Activated T-helper 1 cell treated with anti-CD3 and anti-CD28 coated beads, Interleukin-12 subunit alpha, Interleukin-12 subunit beta, Interleukin-2, Interleukin-4 antibody, amounts not matched to agents 30 ng/mL and 10 ng/mL and 1 ng/mL, durations not matched to agents 14 hours and 24 hours and 36 hours (primary cell): ENCODE data around the gene RAB10. TPM values are rescaled to one million over a fixed set of nuclear protein-coding genes. Genes with fewer than 3 reads are reported as not detected.
"Not testable (repeated sequence)": the region's sequence is repeated elsewhere in the genome, so short reads cannot be mapped to it uniquely, and the experiment has no call there.

Source experiments
- DNase-seq: peaks from one replicate; pipeline ENCODE4 v3.0.0; 2021; ENCODE audit warnings: low spot score
- H3K27ac Mint-ChIP-seq: one replicate; pipeline ENCODE4 v1.8.0; 2021; ENCODE audit warnings: mild to moderate bottlenecking, mixed read lengths
- H3K27me3 Mint-ChIP-seq: one replicate; pipeline ENCODE4 v1.8.0; 2022; ENCODE audit warnings: mild to moderate bottlenecking, moderate library complexity, mixed read lengths; ENCODE audit not compliant: insufficient read depth
- H3K36me3 Mint-ChIP-seq: one replicate; pipeline ENCODE4 v1.8.0; 2021; ENCODE audit warnings: low read depth, mixed read lengths
- H3K4me1 Mint-ChIP-seq: one replicate; pipeline ENCODE4 v1.8.0; 2021; ENCODE audit warnings: low read depth, mixed read lengths
- H3K4me3 Mint-ChIP-seq: one replicate; pipeline ENCODE4 v1.8.0; 2021; ENCODE audit warnings: mild to moderate bottlenecking, moderate library complexity, mixed read lengths
- H3K9me3 Mint-ChIP-seq: one replicate; pipeline ENCODE4 v1.8.0; 2021; ENCODE audit warnings: mixed read lengths
- intact Hi-C: fragments of 100-400 bp; cut with micrococcal nuclease; formaldehyde crosslinking; loops from one replicate; pipeline ENCODE4 v1.15.1; 2024
- total RNA-seq: library from RNA; stranded (reverse); gene quantifications from 2 replicates; pipeline ENCODE4 v1.2.3, GENCODE V29; 2022

RAB10 gene
- 128 and 130 TPM in 2 replicates for total RNA-seq

DNA sequence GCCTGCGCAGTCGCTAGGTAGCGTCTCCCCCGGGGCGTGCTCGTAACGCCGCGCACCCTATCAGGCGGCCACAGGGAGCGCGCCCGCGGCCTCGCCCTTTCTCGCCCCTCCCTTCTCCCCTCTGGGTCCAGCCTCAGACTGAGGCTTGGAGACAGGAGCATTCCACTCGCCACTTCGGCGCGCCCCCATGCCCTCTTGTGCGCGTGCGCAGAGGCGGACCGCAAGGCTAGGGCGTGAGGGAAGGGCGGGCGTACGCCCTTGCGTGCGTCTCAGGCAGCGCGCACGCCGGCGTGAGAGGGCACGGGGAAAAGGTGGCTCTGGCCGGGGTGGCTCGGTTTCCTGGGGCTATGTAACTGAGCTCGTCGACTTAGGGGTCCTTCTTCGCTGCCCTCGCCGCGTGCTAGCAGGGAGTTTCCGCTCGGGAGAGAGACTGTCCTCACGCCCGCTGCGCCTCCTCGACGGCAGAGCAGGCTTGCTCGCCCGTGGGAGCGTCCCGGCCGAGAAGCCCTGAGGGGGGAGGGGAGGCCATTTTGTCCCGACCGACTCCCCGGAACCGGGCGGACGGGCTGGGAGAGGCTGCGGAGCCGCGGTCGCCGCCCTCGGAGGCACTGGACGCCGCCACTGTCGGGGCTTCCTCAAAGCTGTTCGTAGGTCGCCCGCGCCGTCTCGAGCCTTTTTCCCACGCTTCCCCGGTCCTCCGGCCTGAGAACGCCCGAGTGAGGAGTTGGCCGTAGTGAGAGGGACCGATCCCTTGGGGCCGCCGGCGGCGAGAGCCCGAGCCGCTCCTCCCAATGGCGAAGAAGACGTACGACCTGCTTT, at the start of gene RAB10:
Gene RAB10, plus strand, starts transcription at position 267 of the 819 bp plus-strand sequence. Its CDS starts 525 bp downstream, at position 792.
- Mint-ChIP-seq H3K4me3 (peak within 1 kb of the TSS; percentile 94), H3K36me3 (peaks cover 9% of the 10 kb centered on the region), H3K27ac (peak within 1 kb of the TSS; percentile 93), H3K27me3 (no peaks in the 10 kb centered on the region), H3K4me1 (peaks cover 26% of the 10 kb centered on the region), H3K9me3 (no peaks in the 10 kb centered on the region)
- DNase-seq: peak; percentile 100
- intact Hi-C loops: loop anchor here (1.0 to 2.0 kb wide), 6 partner anchors 34 to 312 kb away; partner anchors contain the start of genes ADGRF3, ASXL2, HADHA and HADHB

- Mint-ChIP-seq H3K27me3 (peaks cover 3% of the 10 kb centered on the region), H3K27ac (no peak overlapping the region), H3K4me1 (peaks cover 25% of the 10 kb centered on the region), H3K4me3 (no peak overlapping the region), H3K36me3 (no peaks in the 10 kb centered on the region), H3K9me3 (no peaks in the 10 kb centered on the region)
- DNase-seq: no peak
- intact Hi-C loops: no loop called here
Observed at GRCh38 chr2:25988134-25988533, 45.8 kb upstream of the RAB10 start.

DNA sequence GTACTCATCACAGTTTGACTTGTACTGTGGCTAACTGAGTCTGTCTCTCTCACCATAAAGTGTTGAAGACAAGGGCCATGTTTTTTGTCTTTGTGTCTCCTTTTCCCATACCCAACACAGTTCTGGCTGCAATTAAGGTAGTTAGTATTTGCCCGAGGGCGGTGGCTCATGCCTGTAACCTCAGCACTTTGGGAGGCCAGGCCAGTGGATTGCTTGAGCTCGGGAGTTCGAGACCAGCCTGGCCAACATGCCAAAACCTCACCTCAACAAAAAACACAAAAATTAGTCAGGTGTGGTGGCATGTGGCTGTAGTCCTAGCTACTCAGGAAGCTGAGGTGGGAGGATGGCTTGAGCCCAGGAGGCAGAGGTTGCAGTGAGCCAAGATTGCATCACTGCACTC, 44.7 kb upstream of the RAB10 start:
- no peak overlapping the region for H3K27ac Mint-ChIP-seq
- no peaks in the 10 kb centered on the region for H3K9me3 Mint-ChIP-seq
- intact Hi-C loops: no loop called here
- no peak overlapping the region for H3K4me3 Mint-ChIP-seq
- no peak for DNase-seq
- no peaks in the 10 kb centered on the region for H3K36me3 Mint-ChIP-seq
- peaks cover 22% of the 10 kb centered on the region for H3K4me1 Mint-ChIP-seq
- H3K27me3 Mint-ChIP-seq: peaks cover 3% of the 10 kb centered on the region

- peaks cover 22% of the 10 kb centered on the region for H3K4me1 Mint-ChIP-seq
- intact Hi-C loops: loop anchor here (1.0 to 5.0 kb wide), 5 partner anchors 41 to 335 kb away; no protein-coding TSS in a partner anchor
- DNase-seq: no peak
- no peaks in the 10 kb centered on the region for H3K36me3 Mint-ChIP-seq
- H3K27me3 Mint-ChIP-seq: peaks cover 9% of the 10 kb centered on the region
- H3K27ac Mint-ChIP-seq: no peak overlapping the region
- no peaks in the 10 kb centered on the region for H3K9me3 Mint-ChIP-seq
- no peak overlapping the region for H3K4me3 Mint-ChIP-seq
Observed at GRCh38 chr2:25991965-25992364, 41.9 kb upstream of the RAB10 start.

DNA sequence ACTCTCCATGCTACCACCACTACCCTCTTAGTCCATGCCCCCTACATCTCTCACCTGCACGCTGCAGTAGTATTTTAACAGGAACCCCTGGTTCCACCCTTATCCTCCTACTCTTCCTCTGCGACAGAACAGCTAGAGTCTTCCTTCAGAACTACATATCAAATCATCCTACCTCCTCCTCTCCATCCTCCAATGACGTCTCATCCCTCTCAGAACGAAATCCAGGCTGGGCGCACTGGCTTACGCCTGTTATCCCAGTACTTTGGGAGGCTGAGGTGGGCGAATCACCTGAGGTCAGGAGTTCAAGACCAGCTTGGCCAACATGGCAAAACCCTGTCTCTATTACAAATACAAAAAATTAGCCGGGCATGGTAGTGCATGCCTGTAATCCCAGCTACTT, 41.3 kb upstream of the RAB10 start:
- intact Hi-C loops: loop anchor here (5.0 kb wide), 2 partner anchors 95 to 335 kb away; no protein-coding TSS in a partner anchor

DNA sequence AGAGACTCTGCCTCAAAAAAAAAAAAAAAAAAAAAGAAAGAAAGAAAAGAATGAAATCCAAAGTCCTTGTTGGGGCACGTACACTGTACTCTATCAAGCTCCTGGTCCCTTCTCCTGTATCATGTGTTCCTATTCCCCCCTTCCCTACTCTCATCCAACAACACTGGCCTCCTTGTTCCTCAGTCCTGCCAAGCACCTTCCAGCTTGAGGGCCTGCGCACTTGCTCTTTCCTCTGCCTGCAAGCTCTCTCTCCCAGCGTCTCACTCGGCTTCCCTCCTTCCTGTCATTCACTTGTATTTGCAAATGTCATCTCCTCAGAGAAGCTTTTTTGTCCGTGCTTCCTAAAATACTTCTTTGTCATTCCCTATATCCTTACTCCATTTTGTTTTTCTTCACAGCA, 40.8 kb upstream of the RAB10 start:
- no peaks in the 10 kb centered on the region for H3K36me3 Mint-ChIP-seq
- no peaks in the 10 kb centered on the region for H3K9me3 Mint-ChIP-seq
- H3K4me3 Mint-ChIP-seq: no peak overlapping the region
- H3K27me3 Mint-ChIP-seq: peaks cover 13% of the 10 kb centered on the region
- no peak overlapping the region for H3K27ac Mint-ChIP-seq
- intact Hi-C loops: loop anchor here (5.0 kb wide), 2 partner anchors 94 to 334 kb away; no protein-coding TSS in a partner anchor
- DNase-seq: no peak
- peaks cover 22% of the 10 kb centered on the region for H3K4me1 Mint-ChIP-seq

More for the DNA sequence above, 41.3 kb upstream of the RAB10 start:
- H3K36me3 Mint-ChIP-seq: no peaks in the 10 kb centered on the region
- H3K27me3 Mint-ChIP-seq: peaks cover 10% of the 10 kb centered on the region
- H3K9me3 Mint-ChIP-seq: no peaks in the 10 kb centered on the region
- no peak overlapping the region for H3K27ac Mint-ChIP-seq
- peaks cover 22% of the 10 kb centered on the region for H3K4me1 Mint-ChIP-seq
- H3K4me3 Mint-ChIP-seq: no peak overlapping the region
- no peak for DNase-seq

GRCh38 chr2:25994509-25994908, 39.4 kb upstream of the RAB10 start:
- DNase-seq: no peak
- no peak overlapping the region for H3K4me3 Mint-ChIP-seq
- no peaks in the 10 kb centered on the region for H3K9me3 Mint-ChIP-seq
- H3K4me1 Mint-ChIP-seq: peaks cover 17% of the 10 kb centered on the region
- peaks cover 10% of the 10 kb centered on the region for H3K27me3 Mint-ChIP-seq
- intact Hi-C loops: loop anchor here (5.0 kb wide), 2 partner anchors 93 to 333 kb away; no protein-coding TSS in a partner anchor
- H3K27ac Mint-ChIP-seq: no peak overlapping the region
- H3K36me3 Mint-ChIP-seq: no peaks in the 10 kb centered on the region

DNA sequence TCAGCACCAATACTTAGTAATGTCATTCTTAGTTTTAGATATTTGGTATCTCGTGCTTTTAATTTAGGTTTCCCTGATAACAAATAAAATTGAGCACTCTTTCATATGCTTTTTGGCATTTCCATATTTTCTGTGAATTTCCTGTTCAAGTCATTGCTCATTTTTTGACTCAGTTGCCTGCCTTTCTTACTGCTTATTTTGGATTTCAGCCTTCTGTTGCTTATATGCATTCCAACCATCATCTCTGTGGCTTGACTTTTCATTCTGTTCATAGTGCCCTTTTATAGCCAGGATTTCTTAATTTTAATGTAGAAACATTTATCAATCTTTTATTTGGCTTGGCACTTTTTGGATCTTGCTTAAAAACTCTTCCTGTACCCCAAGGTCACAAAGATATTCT, 37.0 kb upstream of the RAB10 start:
- peaks cover 5% of the 10 kb centered on the region for H3K4me1 Mint-ChIP-seq
- intact Hi-C loops: no loop called here

GRCh38 chr2:25998816-25999383, 35.0 kb upstream of the RAB10 start:
- peaks cover 11% of the 10 kb centered on the region for H3K27me3 Mint-ChIP-seq
- intact Hi-C loops, H3K9me3 Mint-ChIP-seq, H3K36me3 Mint-ChIP-seq, H3K4me3 Mint-ChIP-seq, H3K27ac Mint-ChIP-seq, DNase-seq, H3K4me1 Mint-ChIP-seq: not testable (repeated sequence)

More for the DNA sequence above, 37.0 kb upstream of the RAB10 start:
- H3K9me3 Mint-ChIP-seq: no peaks in the 10 kb centered on the region
- peaks cover 10% of the 10 kb centered on the region for H3K27me3 Mint-ChIP-seq
- H3K4me3 Mint-ChIP-seq: no peak overlapping the region
- no peak for DNase-seq
- H3K36me3 Mint-ChIP-seq: no peaks in the 10 kb centered on the region
- H3K27ac Mint-ChIP-seq: no peak overlapping the region

DNA sequence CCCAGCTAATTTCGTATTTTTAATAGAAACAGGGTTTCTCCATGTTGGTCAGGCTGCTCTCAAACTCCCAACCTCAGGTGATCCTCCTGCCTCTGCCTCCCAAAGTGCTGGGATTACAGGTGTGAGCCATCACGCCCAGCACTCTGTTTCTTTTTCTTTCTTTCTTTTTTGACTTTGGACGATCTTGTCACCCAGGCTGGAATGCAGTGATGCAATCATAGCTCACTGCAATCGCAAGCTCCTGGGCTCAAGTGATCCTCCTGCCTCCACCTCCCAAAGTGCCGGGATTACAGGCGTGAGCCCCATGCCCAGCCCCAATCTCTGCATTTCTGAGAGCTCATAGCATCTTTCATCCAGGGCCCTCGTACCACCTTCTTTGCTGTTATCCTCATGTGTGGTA, 34.5 kb upstream of the RAB10 start:
- H3K9me3 Mint-ChIP-seq: not testable (repeated sequence)

GRCh38 chr2:26000561-26001082, 33.3 kb upstream of the RAB10 start:
- DNase-seq: no peak
- no peak overlapping the region for H3K27ac Mint-ChIP-seq
- H3K9me3 Mint-ChIP-seq: no peaks in the 10 kb centered on the region
- H3K4me3 Mint-ChIP-seq: no peak overlapping the region
- H3K27me3 Mint-ChIP-seq: peaks cover 11% of the 10 kb centered on the region
- H3K4me1 Mint-ChIP-seq: no peaks in the 10 kb centered on the region
- intact Hi-C loops: no loop called here
- H3K36me3 Mint-ChIP-seq: no peaks in the 10 kb centered on the region

More for the DNA sequence above, 34.5 kb upstream of the RAB10 start:
- H3K4me1 Mint-ChIP-seq, DNase-seq, H3K4me3 Mint-ChIP-seq, H3K27ac Mint-ChIP-seq, intact Hi-C loops, H3K36me3 Mint-ChIP-seq: not testable (repeated sequence)
- peaks cover 11% of the 10 kb centered on the region for H3K27me3 Mint-ChIP-seq

DNA sequence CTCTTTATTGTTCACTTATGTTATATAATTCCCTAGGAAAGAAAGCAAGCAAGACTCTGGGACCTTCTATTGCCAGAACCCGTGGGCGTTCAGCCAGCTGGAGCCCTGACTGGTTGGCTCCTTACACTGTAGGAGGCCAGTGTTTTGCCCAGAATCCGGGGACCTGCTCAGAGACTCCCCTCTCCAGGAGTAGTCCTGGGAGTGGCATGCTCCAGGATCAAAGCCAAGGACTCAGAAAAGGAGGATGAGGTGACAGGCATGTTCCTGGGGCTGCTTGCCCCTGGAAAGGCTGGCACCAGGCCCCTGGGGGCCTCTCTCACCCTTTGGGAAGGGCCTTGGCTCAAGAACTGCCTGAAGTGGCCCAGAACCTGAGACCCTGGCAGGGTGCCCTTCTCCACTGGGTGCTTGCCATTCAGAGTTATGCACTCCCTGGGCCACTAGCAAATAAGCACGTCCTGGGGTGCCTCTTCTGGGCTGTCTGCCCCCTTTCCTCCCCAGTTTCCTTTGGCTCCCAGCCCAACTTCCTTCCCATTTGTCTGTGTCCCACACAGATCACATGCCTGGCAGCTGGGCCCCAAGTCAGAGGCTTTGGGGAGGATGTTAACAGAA, 32.0 kb upstream of the RAB10 start:
- no peak overlapping the region for H3K27ac Mint-ChIP-seq
- no peak for DNase-seq
- H3K9me3 Mint-ChIP-seq: no peaks in the 10 kb centered on the region
- no peaks in the 10 kb centered on the region for H3K36me3 Mint-ChIP-seq
- H3K4me1 Mint-ChIP-seq: no peaks in the 10 kb centered on the region
- intact Hi-C loops: no loop called here
- H3K4me3 Mint-ChIP-seq: no peak overlapping the region
- H3K27me3 Mint-ChIP-seq: peaks cover 7% of the 10 kb centered on the region
